Measurements from ENCODE around the gene ERLIN1. TPM values are rescaled to one million over a fixed set of nuclear protein-coding genes. Genes with fewer than 3 reads are reported as not detected.

The ERLIN1 gene
- total RNA-seq, 1 experiment from 2014 or later, result 23.5 TPM

GRCh38 chr10:100167553-100168312 is 18.1 kb downstream of the ERLIN1 start:
- Mint-ChIP-seq H3K4me1 (no peaks in the 10 kb centered on the region), H3K27ac (no peak overlapping the region), H3K4me3 (no peak overlapping the region), H3K36me3 (peaks cover 14% of the 10 kb centered on the region), H3K27me3 (ENCODE audit: low read depth) (no peaks in the 10 kb centered on the region), H3K9me3 (no peaks in the 10 kb centered on the region)
- POLR2A ChIA-PET, result no interaction called here
- no peak for ATAC-seq
- CTCF ChIA-PET, result no interaction called here
- no peak for TF ChIP-seq NFYB (CRISPR knock-in tag; conservative IDR thresholded peaks at IDR 0.05; ENCODE audit: low read depth)
- TF ChIP-seq NR3C1 (CRISPR knock-in tag; conservative IDR thresholded peaks at IDR 0.05; ENCODE audit: low read depth), result no peak
- no peak for TF ChIP-seq CBFB (CRISPR knock-in tag; IDR thresholded peaks at IDR 0.05; ENCODE audit: low read depth)
- TF ChIP-seq, protein P1, sequence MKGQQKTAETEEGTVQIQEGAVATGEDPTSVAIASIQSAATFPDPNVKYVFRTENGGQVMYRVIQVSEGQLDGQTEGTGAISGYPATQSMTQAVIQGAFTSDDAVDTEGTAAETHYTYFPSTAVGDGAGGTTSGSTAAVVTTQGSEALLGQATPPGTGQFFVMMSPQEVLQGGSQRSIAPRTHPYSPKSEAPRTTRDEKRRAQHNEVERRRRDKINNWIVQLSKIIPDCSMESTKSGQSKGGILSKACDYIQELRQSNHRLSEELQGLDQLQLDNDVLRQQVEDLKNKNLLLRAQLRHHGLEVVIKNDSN (CRISPR knock-in tag; IDR thresholded peaks at IDR 0.05), result no peak
- no peak for TF ChIP-seq JUN (CRISPR knock-in tag; IDR thresholded peaks at IDR 0.05)
- TF ChIP-seq, protein P2, sequence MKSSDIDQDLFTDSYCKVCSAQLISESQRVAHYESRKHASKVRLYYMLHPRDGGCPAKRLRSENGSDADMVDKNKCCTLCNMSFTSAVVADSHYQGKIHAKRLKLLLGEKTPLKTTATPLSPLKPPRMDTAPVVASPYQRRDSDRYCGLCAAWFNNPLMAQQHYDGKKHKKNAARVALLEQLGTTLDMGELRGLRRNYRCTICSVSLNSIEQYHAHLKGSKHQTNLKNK (CRISPR knock-in tag; IDR thresholded peaks at IDR 0.05), result no peak
- no peak for TF ChIP-seq IRF2 (CRISPR knock-in tag; IDR thresholded peaks at IDR 0.05; ENCODE audit: borderline replicate concordance, low read depth)
- TF ChIP-seq ZNF416 (CRISPR knock-in tag; IDR thresholded peaks at IDR 0.05), result no peak
- TF ChIP-seq, protein P3, sequence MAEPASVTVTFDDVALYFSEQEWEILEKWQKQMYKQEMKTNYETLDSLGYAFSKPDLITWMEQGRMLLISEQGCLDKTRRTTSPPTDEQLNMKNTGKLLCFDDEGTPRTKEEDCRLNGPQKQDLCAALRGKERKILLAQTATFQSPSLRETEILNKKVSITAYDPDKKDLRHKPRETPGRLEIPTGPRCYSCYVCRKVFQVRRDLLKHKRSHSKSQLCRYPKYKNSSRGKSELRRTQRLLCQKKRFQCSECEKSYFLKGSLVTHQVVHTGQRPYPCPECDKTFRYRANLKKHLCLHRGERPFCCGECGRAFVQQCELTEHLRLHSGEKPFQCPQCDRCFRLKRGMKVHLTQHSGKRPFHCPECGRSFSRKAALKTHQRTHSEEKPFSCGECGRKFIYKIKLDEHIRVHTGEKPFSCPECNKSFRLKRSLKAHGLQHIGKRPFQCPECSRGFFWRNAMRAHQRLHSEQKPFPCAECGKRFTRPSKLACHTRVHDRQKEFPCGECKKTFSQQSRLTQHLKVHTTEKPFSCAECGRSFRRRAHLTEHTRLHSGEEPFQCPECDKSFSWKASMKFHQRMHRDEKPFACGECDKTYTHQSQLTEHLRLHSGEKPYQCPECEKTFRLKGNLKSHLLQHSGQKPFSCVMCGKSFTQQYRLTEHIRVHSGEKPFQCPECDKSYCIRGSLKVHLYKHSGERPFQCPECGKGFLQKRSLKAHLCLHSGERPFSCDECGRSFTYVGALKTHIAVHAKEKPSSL (CRISPR knock-in tag; conservative IDR thresholded peaks at IDR 0.05), result no peak
- TF ChIP-seq GRHL2 (CRISPR knock-in tag; IDR thresholded peaks at IDR 0.05; ENCODE audit: insufficient replicate concordance, severe bottlenecking), result no peak
- no peak for TF ChIP-seq ETV6 (CRISPR knock-in tag; IDR thresholded peaks at IDR 0.05)
- TF ChIP-seq E2F1 (CRISPR knock-in tag; IDR thresholded peaks at IDR 0.05), result no peak
- no peak for TF ChIP-seq SOX15 (CRISPR knock-in tag; IDR thresholded peaks at IDR 0.05)
- no peak for TF ChIP-seq ZNF317 (CRISPR knock-in tag; IDR thresholded peaks at IDR 0.05; ENCODE audit: borderline replicate concordance, low read depth)
- TF ChIP-seq ATF1 (CRISPR knock-in tag; IDR thresholded peaks at IDR 0.05), result no peak
- TF ChIP-seq TEAD1 (CRISPR knock-in tag; IDR thresholded peaks at IDR 0.05), result no peak
- no peak for TF ChIP-seq KAT7 (CRISPR knock-in tag; IDR thresholded peaks at IDR 0.05; ENCODE audit: borderline replicate concordance)
- TF ChIP-seq ZBTB43 (CRISPR knock-in tag; IDR thresholded peaks at IDR 0.05), result no peak
- DNase-seq (ENCODE audit: low spot score), result no peak

All from WTC11 (cell line).